GM23338 (cell line): ENCODE results near the gene GOLT1A. TPM values are rescaled to one million over a fixed set of nuclear protein-coding genes. Genes with fewer than 3 reads are reported as not detected.

Experiments used
- ATAC-seq: fragments of 200-7000 bp; cut with Tn5 transposase; 3 replicates; pipeline ENCODE4 v1.9.1; 2020
- DNase-seq: peaks from one replicate; pipeline ENCODE4 v3.0.0-alpha.2; 2015; ENCODE audit warnings: low spot score
- H2AFZ ChIP-seq: fragments of 200-600 bp; sonication (generic); 2 replicates; pipeline ENCODE4 v1.8.0; 2016; ENCODE audit warnings: antibody characterized with exemption, mild to moderate bottlenecking, moderate library complexity
- H3F3A ChIP-seq: fragments of 200-600 bp; sonication (generic); replicated peaks from 2 replicates; pipeline ENCODE4 v1.8.0; 2017; ENCODE audit warnings: antibody characterized with exemption, mixed run types, low read depth
- H3K27ac ChIP-seq: fragments of 200-600 bp; sonication (generic); 2 replicates; pipeline ENCODE4 v1.6.1; 2016; ENCODE audit warnings: low read depth
- H3K27me3 ChIP-seq: fragments of 200-600 bp; sonication (generic); 2 replicates; pipeline ENCODE4 v1.8.0; 2016; ENCODE audit warnings: mild to moderate bottlenecking, mixed run types, moderate library complexity; ENCODE audit not compliant: insufficient read depth
- H3K36me3 ChIP-seq: fragments of 200-600 bp; sonication (generic); 2 replicates; pipeline ENCODE4 v1.8.0; 2016; ENCODE audit warnings: mild to moderate bottlenecking; ENCODE audit not compliant: insufficient read depth
- H3K4me1 ChIP-seq: fragments of 200-600 bp; sonication (generic); 2 replicates; pipeline ENCODE4 v1.8.0; 2016; ENCODE audit warnings: mild to moderate bottlenecking, moderate library complexity; ENCODE audit not compliant: insufficient read depth
- H3K4me2 ChIP-seq: fragments of 200-600 bp; sonication (generic); 2 replicates; pipeline ENCODE4 v1.7.1; 2017; ENCODE audit warnings: mixed run types
- H3K4me3 ChIP-seq: fragments of 200-600 bp; sonication (generic); 2 replicates; pipeline ENCODE4 v1.6.1; 2016; ENCODE audit warnings: mixed run types
- H3K79me2 ChIP-seq: fragments of 200-600 bp; sonication (generic); replicated peaks from 2 replicates; pipeline ENCODE4 v1.8.0; 2017; ENCODE audit warnings: mild to moderate bottlenecking; ENCODE audit not compliant: insufficient read depth
- H3K9me2 ChIP-seq: fragments of 200-600 bp; sonication (generic); 2 replicates; pipeline ENCODE4 v1.8.0; 2017; ENCODE audit not compliant: insufficient read depth
- H4K20me1 ChIP-seq: fragments of 200-600 bp; sonication (generic); replicated peaks from 2 replicates; pipeline ENCODE4 v1.8.0; 2017; ENCODE audit warnings: mild to moderate bottlenecking; ENCODE audit not compliant: insufficient read depth
- H3K27ac Mint-ChIP-seq: 2 replicates; pipeline ENCODE4 v1.8.0; 2020; ENCODE audit warnings: inconsistent platforms, mild to moderate bottlenecking, moderate library complexity, mixed read lengths
- H3K27me3 Mint-ChIP-seq: 3 replicates; pipeline ENCODE4 v1.8.0; 2022; ENCODE audit warnings: low read depth, mild to moderate bottlenecking, moderate library complexity, mixed read lengths, inconsistent platforms; ENCODE audit not compliant: insufficient read depth, poor library complexity
- H3K36me3 Mint-ChIP-seq: 3 replicates; pipeline ENCODE4 v1.8.0; 2021; ENCODE audit warnings: low read depth, mild to moderate bottlenecking, inconsistent platforms, moderate library complexity, mixed read lengths
- H3K4me1 Mint-ChIP-seq: 3 replicates; pipeline ENCODE4 v1.8.0; 2020; ENCODE audit warnings: mild to moderate bottlenecking, inconsistent platforms, mixed read lengths
- H3K4me3 Mint-ChIP-seq: 3 replicates; pipeline ENCODE4 v1.8.0; 2021; ENCODE audit warnings: moderate library complexity, mild to moderate bottlenecking, inconsistent platforms, mixed read lengths
- H3K9me3 Mint-ChIP-seq: 3 replicates; pipeline ENCODE4 v1.8.0; 2020; ENCODE audit warnings: moderate library complexity, mild to moderate bottlenecking, inconsistent platforms, mixed read lengths
- CREB1 ChIP-seq: fragments of 250-450 bp; sonication (Bioruptor Pico); IDR thresholded peaks from 2 replicates; pipeline ENCODE4 v1.5.0; 2020; ENCODE audit warnings: low read depth, mild to moderate bottlenecking, moderate library complexity
- CTCF ChIP-seq, 2 experiments: fragments of 200-600 bp in 1 of 2; sonication (generic) in 1 of 2; conservative IDR thresholded peaks; 2 replicates each; pipeline versions ENCODE4 v1.5.1 to v1.6.1; 2016 to 2017; ENCODE audit warnings: antibody characterized with exemption in 2 of 2, low read depth in 2 of 2, mild to moderate bottlenecking in 2 of 2, moderate library complexity in 1 of 2
- EZH2 ChIP-seq: fragments of 200-600 bp; sonication (generic); IDR thresholded peaks from one replicate; pipeline ENCODE4 v1.8.0; 2017; ENCODE audit warnings: antibody characterized with exemption, mild to moderate bottlenecking, low read depth; ENCODE audit not compliant: unreplicated experiment
- EZH2phosphoT487 ChIP-seq: fragments of 200-600 bp; sonication (generic); IDR thresholded peaks from one replicate; pipeline ENCODE4 v1.8.1; 2018; ENCODE audit warnings: antibody characterized with exemption; ENCODE audit not compliant: unreplicated experiment
- JUNB ChIP-seq: IDR thresholded peaks from one replicate; pipeline ENCODE4 v1.6.1; 2016; ENCODE audit warnings: antibody characterized with exemption; ENCODE audit not compliant: unreplicated experiment
- NANOG ChIP-seq: IDR thresholded peaks from 2 replicates; pipeline ENCODE4 v1.6.1; 2016; ENCODE audit warnings: antibody characterized with exemption, borderline replicate concordance
- POLR2AphosphoS5 ChIP-seq: IDR thresholded peaks from 2 replicates; pipeline ENCODE4 v1.6.1; 2016; ENCODE audit warnings: antibody characterized with exemption, low read depth
- REST ChIP-seq: IDR thresholded peaks from one replicate; pipeline ENCODE4 v1.6.1; 2018; ENCODE audit warnings: antibody characterized with exemption; ENCODE audit not compliant: unreplicated experiment
- STAT1 ChIP-seq: IDR thresholded peaks from one replicate; pipeline ENCODE4 v1.6.1; 2016; ENCODE audit warnings: antibody characterized with exemption; ENCODE audit not compliant: unreplicated experiment
- ZNF114 ChIP-seq: fragments of 250-450 bp; sonication (Bioruptor Pico); IDR thresholded peaks from 2 replicates; pipeline ENCODE4 v1.5.0; 2020; ENCODE audit warnings: mild to moderate bottlenecking, moderate library complexity
- ZNF331 ChIP-seq: fragments of 250-450 bp; sonication (Bioruptor Pico); IDR thresholded peaks from 2 replicates; pipeline ENCODE4 v1.5.0; 2020; ENCODE audit warnings: low read depth, mild to moderate bottlenecking, moderate library complexity
- polyA plus RNA-seq: library from polyadenylated mRNA; unstranded; fragments of >200 nt; fragmentation: Nextera tagmentation; extraction: Ambion mirVana; gene quantifications from 2 replicates; pipeline ENCODE4 v1.2.1, GENCODE V29; 2016
- total RNA-seq: library from RNA; depleted of rRNA; stranded (reverse); fragments of >200 nt; shearing (Covaris generic); gene quantifications from 2 replicates; pipeline ENCODE4 v1.2.3, GENCODE V29; 2014
- TF ChIP-seq, protein P1 (sequence below): IDR thresholded peaks from 2 replicates; pipeline ENCODE4 v1.6.1; 2016; ENCODE audit warnings: antibody characterized with exemption
- TF ChIP-seq, protein P2 (sequence below): fragments of 250-450 bp; sonication (Bioruptor Pico); IDR thresholded peaks from 2 replicates; pipeline ENCODE4 v1.5.0; 2020; ENCODE audit warnings: mild to moderate bottlenecking, moderate library complexity

The GOLT1A gene
- total and polyA plus RNA-seq, 2 experiments from 2014 or later = 3.0 to 7.2 TPM

- Histone ChIP-seq H3K9me2 (no peaks in the 10 kb centered on the region), H3K4me2 (no peak overlapping the region), H3K27me3 (no peaks in the 10 kb centered on the region), H3K79me2 (no peaks in the 10 kb centered on the region), H3K27ac (no peak overlapping the region), H3K4me1 (no peaks in the 10 kb centered on the region), H2AFZ (no peak overlapping the region), H3F3A (no peaks in the 10 kb centered on the region), H4K20me1 (no peaks in the 10 kb centered on the region), H3K36me3 (no peaks in the 10 kb centered on the region), H3K4me3 (no peak overlapping the region)
- H3K27ac Mint-ChIP-seq = no peak overlapping the region
- H3K27me3 Mint-ChIP-seq = peaks cover 4% of the 10 kb centered on the region
- H3K4me1 Mint-ChIP-seq = no peaks in the 10 kb centered on the region; the same call in 2 of the 3 replicates
- no peak for ATAC-seq
- peaks cover 56% of the 10 kb centered on the region for H3K36me3 Mint-ChIP-seq
- TF ChIP-seq POLR2AphosphoS5 (no peak), STAT1 (no peak), CTCF (conservative IDR thresholded peaks at IDR 0.05; ENCODE audit: low read depth in 2 of 2) (no peak), EZH2phosphoT487 (no peak), ZNF114 (CRISPR knock-in tag) (no peak), EZH2 (no peak), REST (no peak), ZNF331 (no peak), NANOG (no peak), JUNB (no peak), CREB1 (no peak)
- TF ChIP-seq, protein P1, sequence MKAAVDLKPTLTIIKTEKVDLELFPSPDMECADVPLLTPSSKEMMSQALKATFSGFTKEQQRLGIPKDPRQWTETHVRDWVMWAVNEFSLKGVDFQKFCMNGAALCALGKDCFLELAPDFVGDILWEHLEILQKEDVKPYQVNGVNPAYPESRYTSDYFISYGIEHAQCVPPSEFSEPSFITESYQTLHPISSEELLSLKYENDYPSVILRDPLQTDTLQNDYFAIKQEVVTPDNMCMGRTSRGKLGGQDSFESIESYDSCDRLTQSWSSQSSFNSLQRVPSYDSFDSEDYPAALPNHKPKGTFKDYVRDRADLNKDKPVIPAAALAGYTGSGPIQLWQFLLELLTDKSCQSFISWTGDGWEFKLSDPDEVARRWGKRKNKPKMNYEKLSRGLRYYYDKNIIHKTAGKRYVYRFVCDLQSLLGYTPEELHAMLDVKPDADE = no peak
- TF ChIP-seq, protein P2, sequence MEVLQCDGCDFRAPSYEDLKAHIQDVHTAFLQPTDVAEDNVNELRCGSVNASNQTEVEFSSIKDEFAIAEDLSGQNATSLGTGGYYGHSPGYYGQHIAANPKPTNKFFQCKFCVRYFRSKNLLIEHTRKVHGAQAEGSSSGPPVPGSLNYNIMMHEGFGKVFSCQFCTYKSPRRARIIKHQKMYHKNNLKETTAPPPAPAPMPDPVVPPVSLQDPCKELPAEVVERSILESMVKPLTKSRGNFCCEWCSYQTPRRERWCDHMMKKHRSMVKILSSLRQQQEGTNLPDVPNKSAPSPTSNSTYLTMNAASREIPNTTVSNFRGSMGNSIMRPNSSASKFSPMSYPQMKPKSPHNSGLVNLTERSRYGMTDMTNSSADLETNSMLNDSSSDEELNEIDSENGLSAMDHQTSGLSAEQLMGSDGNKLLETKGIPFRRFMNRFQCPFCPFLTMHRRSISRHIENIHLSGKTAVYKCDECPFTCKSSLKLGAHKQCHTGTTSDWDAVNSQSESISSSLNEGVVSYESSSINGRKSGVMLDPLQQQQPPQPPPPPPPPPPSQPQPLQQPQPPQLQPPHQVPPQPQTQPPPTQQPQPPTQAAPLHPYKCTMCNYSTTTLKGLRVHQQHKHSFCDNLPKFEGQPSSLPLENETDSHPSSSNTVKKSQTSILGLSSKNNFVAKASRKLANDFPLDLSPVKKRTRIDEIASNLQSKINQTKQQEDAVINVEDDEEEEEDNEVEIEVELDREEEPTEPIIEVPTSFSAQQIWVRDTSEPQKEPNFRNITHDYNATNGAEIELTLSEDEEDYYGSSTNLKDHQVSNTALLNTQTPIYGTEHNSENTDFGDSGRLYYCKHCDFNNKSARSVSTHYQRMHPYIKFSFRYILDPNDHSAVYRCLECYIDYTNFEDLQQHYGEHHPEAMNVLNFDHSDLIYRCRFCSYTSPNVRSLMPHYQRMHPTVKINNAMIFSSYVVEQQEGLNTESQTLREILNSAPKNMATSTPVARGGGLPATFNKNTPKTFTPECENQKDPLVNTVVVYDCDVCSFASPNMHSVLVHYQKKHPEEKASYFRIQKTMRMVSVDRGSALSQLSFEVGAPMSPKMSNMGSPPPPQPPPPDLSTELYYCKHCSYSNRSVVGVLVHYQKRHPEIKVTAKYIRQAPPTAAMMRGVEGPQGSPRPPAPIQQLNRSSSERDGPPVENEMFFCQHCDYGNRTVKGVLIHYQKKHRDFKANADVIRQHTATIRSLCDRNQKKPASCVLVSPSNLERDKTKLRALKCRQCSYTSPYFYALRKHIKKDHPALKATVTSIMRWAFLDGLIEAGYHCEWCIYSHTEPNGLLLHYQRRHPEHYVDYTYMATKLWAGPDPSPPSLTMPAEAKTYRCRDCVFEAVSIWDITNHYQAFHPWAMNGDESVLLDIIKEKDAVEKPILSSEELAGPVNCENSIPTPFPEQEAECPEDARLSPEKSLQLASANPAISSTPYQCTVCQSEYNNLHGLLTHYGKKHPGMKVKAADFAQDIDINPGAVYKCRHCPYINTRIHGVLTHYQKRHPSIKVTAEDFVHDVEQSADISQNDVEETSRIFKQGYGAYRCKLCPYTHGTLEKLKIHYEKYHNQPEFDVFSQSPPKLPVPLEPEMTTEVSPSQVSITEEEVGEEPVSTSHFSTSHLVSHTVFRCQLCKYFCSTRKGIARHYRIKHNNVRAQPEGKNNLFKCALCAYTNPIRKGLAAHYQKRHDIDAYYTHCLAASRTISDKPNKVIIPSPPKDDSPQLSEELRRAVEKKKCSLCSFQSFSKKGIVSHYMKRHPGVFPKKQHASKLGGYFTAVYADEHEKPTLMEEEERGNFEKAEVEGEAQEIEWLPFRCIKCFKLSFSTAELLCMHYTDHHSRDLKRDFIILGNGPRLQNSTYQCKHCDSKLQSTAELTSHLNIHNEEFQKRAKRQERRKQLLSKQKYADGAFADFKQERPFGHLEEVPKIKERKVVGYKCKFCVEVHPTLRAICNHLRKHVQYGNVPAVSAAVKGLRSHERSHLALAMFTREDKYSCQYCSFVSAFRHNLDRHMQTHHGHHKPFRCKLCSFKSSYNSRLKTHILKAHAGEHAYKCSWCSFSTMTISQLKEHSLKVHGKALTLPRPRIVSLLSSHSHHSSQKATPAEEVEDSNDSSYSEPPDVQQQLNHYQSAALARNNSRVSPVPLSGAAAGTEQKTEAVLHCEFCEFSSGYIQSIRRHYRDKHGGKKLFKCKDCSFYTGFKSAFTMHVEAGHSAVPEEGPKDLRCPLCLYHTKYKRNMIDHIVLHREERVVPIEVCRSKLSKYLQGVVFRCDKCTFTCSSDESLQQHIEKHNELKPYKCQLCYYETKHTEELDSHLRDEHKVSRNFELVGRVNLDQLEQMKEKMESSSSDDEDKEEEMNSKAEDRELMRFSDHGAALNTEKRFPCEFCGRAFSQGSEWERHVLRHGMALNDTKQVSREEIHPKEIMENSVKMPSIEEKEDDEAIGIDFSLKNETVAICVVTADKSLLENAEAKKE (CRISPR knock-in tag) = no peak
- no peak overlapping the region for H3K4me3 Mint-ChIP-seq
- H3K9me3 Mint-ChIP-seq = peaks cover 4% of the 10 kb centered on the region; the same call in 1 of the 3 replicates
- no peak for DNase-seq
Observed at GRCh38 chr1:204232526-204232925, 18.7 kb upstream of the GOLT1A start.
